Measurements from ENCODE around the gene SRGAP1.

The SRGAP1 gene

DNA sequence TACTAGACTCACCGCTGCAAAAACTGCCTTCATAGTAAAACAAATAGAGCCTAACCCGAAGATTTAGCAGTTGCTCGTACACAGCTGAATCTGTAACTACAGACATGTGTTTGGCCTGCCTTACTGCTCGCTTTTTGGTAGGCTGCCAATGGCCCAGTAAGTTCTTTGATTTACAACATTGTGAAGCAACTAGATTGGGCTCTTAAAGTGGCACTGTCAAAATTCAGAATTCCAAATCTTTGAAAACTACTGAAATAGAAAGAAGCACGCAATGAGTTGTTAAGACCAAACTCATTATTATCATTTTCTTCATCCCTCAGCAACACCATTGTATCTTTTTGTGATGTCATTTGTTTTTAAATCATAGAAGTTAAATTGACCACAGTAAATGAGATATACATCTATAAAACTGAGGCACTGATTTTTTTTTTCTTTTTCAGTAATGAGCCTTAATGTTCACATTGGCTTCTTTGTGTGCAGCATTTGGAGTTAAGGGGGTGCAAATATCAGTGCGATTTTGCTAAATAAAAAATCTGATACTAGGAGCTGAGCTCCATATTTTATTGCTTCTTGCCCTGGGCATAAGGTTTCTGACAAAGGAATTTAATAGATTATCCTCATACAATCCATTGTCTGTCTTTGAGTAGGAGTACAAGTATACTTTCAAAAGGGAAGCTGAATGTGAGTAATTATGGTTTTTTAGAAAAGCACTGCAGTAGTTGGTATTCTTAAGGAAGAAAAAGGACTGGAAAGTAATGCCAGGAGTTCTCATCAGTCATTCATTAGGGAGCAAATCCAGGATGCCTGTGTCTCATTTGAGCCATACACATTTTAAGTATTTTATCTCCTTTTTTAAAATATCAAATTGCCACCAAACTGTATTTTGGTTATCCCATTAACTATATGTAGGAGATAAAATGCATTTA lies 239.0 kb downstream of the SRGAP1 start:
- no peak for DNase-seq (ENCODE audit: low read depth in 2 of 2)

DNA sequence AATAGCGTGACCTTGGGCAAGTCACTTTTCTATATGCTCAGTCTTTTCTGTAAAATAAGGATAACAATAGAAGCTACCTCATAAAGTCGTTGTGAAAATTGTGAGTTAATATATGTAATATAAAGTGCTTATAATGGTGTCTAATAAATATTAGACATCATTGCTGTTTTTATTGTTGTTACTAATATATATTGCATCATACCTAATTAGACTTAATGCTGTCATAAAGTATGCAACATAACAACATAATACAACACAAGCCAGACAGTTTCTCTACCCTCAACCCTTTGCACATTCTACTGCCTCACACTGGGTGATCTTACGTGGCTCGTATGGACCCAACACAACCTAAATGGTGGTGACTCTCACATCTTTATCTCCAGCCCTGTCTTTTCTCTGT lies 240.7 kb downstream of the SRGAP1 start:
- no peak for DNase-seq (ENCODE audit: low read depth in 2 of 2)

DNA sequence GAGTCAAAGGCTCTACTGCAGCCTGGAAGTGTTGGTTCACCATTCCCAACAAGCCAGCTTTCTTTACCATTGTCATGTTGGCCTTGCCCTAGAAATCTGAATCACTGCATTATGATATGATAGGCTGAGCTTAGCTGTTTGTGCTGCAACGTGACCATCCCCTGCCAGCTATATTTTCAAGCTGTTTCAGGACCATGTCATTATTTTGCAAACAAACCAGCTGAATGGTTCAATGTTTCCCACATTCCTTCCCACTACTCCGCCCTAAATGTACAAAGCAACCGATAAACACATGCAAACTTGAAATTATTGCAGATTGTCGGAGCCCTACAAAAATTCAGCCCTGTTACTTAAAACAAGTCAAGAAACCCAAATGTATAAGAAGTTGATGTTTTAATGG lies 241.5 kb downstream of the SRGAP1 start:
- DNase-seq (ENCODE audit: low read depth in 2 of 2), result no peak

DNA sequence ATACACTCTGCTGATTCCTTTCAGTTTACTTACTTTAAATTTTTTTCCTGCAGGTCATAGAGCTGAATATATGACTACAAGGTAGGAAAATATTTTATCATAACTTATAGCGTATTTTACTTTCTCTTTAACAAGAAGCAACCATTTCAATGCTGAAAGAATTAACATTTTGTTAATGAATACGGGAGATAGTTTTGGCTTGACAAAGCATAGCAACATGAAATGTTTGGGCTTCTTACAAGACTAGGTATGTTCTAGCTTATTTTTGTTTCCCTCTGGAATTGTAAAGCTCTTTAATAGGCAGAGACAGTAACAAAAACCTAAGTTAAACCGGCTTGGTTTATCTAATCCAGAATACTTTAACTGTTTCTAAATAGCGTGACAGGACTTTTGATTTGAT lies 242.4 kb downstream of the SRGAP1 start:
- no peak for DNase-seq (ENCODE audit: low read depth in 2 of 2)

DNA sequence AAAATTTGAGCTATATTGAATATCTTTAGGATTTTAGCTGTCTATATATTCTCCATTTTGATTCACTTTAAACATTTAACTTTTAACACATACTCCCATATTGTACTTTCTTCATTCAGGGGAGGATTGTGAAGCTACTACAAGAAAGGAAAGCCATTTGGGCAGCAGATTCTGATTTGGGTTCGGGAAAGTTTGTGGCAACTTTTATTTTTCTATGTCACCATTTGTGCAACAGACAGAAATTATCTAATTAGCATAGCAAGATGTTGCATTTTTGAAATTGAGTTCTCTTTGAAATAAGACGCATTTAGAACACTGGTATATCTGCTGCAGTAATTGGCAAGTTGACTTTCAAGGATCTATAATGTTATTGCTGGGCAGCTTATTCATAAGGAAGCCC lies 243.3 kb downstream of the SRGAP1 start:
- no peak for DNase-seq (ENCODE audit: low read depth in 2 of 2)

DNA sequence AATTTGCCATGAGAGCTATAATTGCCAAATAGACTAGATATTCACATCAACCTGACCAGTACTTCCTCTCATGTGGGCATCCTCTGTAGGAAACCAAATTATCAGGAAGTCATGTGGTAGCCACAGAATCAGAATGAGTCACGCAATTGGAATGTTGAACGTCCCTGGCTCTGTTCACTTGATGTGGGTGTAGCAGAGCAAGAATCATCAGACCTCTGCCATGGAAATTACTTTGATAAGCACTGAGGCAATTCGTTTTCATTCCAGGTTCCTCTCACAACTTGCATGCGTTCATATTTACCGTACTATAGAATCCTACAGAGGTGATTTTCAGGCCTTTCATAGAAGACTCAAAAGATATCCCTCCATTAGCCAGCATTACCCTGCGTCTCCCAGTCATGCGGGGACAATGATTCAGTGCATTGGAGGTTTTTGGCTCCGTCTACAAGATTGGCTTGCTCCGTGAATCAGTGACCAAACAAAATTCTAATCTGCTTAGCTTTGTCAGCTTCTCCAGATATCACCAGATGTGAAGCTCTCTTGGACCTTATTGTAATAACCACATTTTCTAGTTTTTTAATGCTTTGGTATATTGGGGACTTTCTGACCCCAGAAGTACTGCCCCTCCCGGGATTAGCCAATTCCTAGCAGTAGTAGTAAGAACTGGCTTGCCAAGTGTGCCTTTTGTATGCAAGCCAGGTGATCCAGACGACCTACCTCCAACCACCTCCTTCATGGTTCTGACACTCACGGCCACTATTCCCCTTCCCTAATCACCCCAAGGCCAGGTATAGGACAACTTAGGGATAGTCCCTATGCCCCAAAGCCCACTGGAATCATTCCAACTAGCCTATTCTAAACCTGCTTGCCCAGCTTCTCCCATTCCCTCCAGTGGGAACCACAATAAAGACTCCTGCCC lies 244.2 kb downstream of the SRGAP1 start:
- no peak for DNase-seq (ENCODE audit: low read depth in 2 of 2)

DNA sequence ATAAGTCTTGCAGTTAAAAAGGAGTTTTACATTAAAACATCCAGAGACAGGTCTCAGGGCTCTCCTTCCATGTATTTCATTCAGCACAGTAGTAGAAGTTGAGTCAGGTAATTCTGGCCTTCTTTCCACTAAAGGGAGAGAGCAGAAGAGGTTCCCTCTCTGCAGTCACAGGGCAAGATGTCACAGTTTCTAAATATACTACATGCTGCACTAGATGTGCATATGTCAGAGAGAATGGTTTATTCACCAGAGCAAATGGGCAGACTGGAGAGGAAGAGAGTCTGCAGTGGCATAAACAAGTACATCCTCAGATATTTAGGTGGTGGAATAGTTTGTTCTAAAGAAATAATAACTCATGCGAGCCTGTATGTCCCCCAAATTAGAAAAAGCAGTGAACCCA lies 245.5 kb downstream of the SRGAP1 start:
- no peak for DNase-seq (ENCODE audit: low read depth in 2 of 2)

DNA sequence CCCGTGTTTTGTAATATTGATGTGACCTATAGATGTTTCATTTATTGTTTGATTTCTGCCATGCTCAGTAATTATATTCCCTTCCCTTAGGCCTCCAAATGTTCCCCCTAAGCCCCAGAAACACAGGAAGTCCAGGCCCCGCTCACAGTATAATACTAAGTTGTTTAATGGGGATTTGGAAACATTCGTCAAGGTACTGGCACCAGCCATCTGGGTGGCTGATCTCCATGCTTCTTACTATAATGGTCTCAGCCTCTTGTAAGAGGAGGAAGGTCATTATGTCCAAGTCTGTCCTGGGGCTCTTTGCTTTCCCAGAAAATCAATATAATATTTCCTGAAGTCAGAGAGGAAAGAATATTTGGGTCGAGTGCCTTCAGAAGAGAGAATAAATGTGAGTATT lies 246.7 kb downstream of the SRGAP1 start:
- DNase-seq (ENCODE audit: low read depth in 2 of 2), result no peak

DNA sequence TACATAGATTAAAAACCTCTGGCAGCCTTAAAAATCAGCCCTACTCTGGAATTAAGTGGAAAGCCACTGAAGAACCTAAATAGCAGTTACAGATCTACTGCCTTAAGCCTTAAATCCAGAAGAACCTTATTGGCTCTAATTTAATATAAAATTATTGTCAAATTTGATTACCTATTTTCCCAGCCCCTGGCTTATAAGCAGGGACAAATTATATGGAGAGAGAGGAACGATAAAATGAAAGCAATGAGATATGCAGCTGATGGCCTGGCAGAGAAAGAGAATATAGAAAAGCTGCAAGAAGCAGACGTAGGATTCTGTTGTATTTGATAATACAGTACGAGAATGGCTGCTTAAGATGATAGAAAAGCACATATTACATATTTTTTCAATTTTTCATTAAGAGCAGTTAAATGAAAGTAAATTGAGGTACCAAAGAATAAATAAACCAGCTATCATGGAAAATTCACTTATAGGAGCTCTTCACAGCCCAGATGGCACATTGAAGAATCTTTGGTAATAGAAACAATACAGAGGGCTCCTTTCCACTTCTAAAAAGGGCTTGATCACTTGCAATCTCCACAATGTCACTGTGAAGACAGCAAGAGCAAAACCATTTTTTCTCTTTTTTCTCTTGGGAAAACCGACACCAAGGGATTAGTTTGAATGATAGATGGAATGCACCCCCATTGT lies 248.2 kb downstream of the SRGAP1 start:
- DNase-seq (ENCODE audit: low read depth in 2 of 2), result no peak

DNA sequence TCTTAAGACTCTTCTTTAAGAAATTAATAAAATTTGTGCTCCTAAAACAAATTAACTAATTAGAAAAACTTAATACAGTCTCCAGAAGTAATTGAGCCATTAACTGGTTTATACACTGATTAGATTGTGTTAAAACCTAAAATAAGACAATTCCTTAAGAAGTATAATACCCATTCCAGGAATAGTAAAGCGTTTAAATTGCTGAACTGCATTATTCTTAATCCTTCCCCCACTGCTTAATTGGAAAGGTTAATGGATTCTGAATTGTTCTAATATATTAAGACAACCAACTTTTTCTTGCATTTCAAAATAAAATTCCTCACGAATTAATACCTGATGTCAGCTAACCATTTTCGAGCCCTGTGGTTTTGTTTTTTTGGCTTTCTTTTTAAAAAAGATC lies 249.2 kb downstream of the SRGAP1 start:
- DNase-seq (ENCODE audit: low read depth in 2 of 2), result no peak

DNA sequence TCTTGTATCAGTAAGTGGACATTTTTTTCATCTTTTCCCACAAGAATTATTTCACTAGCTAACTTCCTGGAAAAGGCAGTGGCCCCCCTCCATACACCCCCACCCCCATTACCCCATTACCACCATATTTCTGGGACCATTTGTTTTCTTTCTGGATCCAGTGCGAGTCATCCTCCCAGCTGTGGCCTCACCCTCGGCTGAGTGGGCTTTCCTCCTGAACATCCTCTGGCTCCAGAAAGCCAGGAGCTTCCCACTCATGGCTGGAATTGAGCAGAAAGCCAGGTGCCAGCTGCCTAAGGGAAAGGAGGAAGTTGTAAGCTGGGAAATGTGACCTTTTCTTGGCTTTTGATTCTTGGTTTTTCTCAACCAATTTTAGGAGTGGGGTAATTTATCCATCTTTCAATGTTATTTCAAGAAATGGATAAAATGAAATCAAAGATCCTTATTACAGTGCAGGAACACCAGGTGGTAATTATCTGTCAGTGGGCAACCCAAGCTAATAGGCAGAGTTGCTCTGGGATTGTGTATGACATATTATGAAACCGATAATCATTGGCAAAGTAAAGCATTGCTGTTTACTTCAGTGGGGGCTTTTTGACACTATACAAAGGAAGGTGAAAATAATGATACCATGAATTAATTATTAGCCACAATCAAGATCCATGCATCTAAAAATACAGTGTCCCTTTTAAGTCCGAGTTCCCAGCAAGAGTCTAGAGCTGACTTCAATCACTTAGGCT lies 253.0 kb downstream of the SRGAP1 start:
- no peak for DNase-seq (ENCODE audit: low read depth in 2 of 2)

DNA sequence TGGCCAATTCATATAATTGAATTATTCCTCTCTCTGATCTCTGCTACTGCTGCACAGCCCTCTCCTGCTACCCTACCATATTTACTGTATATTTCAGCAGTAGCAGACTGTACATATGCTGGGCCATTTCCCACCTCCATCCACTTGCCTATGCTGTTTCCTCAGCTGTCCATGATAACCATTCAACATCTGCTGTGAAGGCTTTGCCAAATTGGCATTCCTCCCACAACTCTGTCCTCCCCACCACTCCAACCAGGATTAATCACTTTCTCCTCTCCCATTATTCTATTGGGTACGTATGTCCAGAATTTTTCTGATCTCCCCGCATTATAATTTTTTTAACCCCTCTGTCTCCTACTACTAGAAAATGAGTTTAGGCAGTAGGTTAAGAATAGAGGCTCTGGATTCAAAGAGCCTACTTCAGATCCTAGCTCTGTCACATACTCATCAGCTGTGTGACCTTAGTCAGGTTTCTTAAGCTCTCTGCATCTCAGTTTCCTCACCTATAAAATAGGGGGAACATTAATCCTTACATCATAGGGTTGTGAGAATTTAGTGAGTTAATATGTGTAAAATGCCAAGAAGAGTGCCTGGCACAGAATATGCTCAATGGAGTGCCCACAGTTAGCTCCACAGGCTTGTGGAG lies 254.3 kb downstream of the SRGAP1 start:
- DNase-seq (ENCODE audit: low read depth in 2 of 2), result no peak

DNA sequence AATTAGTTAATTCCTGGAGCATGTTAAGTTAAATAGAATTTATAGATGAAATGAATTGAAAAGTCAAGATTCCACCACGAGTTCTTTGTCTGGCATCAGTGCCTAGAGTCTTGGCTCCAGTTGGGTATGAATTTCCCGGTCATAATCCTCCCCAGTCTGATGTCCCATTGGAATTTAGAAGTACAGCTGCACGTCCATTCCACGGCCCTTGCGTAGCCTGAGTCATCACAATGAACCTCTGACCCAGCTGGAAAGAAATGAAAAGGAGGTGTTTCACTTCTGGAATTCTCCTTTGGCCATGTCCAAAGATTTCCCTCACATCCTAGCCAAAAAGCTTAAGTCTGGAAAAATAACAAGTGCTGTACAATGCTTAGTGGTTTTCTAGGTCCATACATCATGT lies 254.9 kb downstream of the SRGAP1 start:
- DNase-seq (ENCODE audit: low read depth in 2 of 2), result no peak

DNA sequence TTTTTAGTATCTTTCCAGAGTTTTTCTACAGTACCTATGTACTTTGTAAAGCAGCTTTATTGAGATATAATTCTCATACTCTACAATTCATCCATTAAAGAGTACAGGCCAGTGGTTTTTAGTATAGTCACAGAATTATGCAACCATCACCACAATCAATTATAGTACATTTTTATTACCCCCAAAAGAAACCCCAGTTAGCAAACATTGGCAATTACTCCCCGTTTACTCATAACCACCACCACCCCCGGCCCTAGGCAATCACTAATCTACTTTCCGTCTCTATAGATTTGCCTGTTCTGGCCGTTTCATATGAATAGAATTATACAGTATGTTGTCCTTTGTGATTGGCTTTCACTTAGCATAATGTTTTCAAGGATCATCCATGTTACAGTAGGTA lies 257.8 kb downstream of the SRGAP1 start:
- DNase-seq (ENCODE audit: low read depth in 2 of 2), result no peak

DNA sequence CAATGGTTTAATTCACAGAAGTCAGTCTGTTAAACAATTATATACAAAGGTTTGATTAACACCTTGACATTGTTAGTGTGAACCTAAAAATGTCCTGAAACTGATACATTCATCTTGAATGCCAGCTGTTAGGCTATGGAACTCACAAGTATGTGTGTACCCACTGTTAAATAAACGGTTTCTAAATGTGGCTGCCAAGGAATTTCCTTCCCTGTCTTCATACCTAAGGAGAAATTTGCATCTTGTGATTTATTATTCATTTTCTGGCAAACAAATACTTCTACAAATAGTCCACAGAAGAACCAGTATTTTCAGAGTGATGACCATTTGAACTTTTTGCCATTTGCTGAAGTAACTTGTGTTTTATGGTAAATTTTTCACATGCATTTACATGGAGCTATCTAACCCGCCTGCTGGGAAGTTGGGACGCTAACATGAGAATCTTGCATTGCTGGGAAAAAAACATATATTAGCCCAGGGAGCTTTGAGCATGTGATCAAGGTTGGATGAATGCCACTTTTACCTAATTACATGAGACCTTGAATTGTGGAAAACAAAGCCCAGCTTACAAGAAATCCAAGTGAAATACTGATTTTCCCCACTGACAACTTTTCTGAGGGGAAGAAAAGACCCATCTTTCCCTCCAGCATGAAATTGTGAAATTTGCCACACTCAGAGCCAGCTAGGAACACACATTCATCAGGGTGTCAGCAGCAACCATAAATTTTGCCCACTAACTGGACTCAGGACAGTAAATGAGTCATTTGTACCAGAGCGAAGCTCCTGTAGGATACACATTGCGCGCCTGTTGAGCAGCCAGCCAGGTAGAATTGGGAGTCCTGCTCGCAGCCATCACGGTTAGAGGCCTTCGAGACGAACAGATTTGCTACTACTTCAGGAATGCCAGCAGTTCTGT lies 259.6 kb downstream of the SRGAP1 start:
- DNase-seq (ENCODE audit: low read depth in 2 of 2), result no peak

DNA sequence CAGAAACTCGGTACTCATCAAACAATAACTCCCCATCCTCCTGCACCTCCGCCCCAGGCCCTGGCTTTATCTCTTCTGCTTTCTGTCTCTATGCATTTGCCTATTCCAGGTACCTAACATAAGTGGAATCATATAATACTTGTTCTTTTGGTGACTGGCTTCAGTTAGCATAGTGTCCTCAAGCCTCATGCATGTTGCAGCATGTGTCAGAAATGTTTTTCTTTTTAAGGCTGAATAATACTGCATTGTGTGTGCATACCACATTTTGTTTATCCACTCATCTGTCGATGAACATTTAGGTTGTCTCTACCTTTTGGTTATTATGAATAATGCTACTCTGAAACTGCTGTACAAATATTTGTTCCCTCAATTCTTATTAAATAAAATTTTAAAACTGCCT lies 260.5 kb downstream of the SRGAP1 start:
- no peak for DNase-seq (ENCODE audit: low read depth in 2 of 2)

DNA sequence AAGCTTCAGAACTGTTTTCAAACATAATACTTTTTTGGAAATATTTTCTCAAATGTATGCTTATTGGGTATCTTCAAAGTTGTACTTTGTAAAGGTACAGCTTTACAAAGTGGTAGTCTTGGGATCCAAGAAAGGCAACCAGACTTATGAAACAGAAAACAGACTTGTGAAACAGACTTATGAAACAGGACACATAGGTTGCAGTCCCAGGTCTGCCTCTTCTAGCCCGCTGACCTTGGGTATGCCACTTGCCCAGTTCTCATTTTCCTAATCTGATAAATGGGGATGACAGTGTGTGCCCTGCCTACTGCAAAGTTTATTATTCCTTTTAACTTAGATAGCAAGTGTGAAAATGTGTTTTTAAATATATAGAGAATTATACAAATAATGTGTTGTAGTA lies 263.3 kb downstream of the SRGAP1 start:
- DNase-seq (ENCODE audit: low read depth in 2 of 2), result no peak

DNA sequence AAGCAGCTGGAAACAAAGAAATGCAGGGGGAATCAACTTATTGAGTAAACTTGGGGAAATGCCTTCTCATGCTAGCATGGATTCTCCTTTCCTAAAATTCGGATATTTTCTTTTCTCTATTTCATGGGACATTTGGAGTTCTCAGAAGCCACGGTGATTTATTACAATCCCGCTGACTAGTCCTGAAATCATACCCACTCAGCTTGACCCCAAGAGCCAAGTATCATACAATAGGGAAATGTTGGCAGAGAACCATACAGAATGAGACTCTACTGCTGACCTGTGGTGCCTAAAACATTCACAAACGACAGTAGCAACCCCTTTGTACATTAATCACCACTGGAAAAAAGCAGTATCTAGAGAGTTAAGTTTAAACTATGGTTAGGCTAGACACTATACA lies 265.2 kb downstream of the SRGAP1 start:
- DNase-seq (ENCODE audit: low read depth in 2 of 2), result no peak

DNA sequence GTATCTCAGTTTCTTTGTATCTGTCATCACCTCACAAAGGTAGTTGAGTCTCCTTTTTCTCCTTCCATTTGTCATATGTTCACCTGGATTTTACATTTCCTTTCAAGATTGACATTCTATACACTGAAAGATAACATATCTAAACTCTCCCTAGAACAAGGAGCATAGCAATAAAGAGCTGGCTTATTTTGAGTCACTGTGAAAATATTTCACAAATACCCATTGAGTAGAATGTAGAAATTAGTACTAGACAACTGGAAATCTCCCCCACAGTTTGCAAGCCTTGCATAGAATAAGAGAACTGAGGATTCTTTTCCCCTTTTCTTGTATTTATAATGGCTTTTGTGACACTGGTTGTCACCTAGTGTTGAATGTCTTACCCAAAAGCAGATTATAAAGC lies 266.4 kb downstream of the SRGAP1 start:
- no peak for DNase-seq (ENCODE audit: low read depth in 2 of 2)

DNA sequence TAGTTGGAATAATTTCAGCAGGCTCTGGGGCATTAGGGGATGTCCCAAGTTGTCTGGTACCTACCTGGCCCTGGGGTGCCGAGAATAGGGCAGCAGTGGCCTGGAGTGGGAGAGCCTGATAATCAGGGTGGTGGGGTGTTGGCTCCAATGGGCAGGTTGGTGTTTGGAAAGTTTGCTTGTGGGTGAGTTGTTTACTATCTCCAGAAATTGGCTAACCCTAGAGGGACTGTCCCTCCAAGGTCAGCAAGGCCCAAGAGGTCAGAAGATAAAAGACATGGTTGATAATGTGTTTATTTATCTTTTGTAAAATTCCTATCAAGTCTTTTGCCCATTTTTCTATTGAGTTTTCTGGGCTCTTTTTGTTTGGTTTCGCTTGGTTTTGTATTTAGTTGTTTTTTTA lies 272.5 kb downstream of the SRGAP1 start:
- DNase-seq (ENCODE audit: low read depth in 2 of 2), result no peak

All from stimulated activated CD8-positive, alpha-beta memory T cell treated with anti-CD3 and anti-CD28 coated beads, Interleukin-7, amount 100 ng/mL, for 1 hour (primary cell).